ENCODE measurements around the gene NUP62CL.

The NUP62CL gene

GRCh38 chrX:107153005-107153404 lies 53.2 kb downstream of the NUP62CL start:
- no peak for DNase-seq (ENCODE audit: low read depth in 2 of 2)

- no peak for DNase-seq (ENCODE audit: low read depth in 2 of 2)
Measured at GRCh38 chrX:107146670-107147069, 59.6 kb downstream of the NUP62CL start.

DNA sequence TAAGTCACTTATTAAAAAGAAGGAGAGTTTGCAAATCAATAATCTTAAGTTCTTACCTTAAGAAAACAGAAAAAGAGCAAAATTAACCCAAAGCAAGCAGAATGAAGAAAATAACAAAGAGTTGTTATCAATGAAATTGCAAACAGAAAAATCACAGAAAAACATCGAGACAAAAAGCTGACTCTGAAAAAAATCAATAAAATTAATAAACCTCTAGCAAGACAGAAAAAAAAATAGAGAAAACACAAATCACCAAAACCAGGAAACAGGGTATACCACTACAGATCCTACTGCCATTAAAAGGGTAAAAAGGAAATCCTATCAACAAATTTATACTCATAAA lies 70.3 kb downstream of the NUP62CL start:
- no peak for DNase-seq (ENCODE audit: low read depth in 2 of 2)

- peak in 1 of 2 donors; percentile 6 for DNase-seq (ENCODE audit: low read depth in 2 of 2)
Measured at GRCh38 chrX:107135049-107135964, 70.9 kb downstream of the NUP62CL start.

DNA sequence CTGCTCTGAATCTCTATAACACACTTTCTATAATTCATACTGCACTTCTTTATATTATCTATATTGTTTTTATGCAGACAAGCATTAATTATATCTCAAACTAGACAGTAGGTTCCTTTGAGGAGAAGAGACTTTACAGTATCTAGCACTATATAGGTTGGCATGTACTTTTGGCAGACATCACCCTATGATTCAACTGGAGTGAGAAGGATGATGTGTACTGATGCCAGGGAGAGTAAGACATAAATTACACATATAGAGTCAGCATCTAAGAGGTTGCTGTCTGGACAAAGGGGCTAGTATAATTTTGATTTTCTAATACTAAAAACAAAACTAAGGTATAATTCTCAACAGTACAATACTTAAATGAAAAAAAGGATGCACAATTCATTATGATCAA lies 82.5 kb downstream of the NUP62CL start:
- no peak for DNase-seq (ENCODE audit: low read depth in 2 of 2)

DNA sequence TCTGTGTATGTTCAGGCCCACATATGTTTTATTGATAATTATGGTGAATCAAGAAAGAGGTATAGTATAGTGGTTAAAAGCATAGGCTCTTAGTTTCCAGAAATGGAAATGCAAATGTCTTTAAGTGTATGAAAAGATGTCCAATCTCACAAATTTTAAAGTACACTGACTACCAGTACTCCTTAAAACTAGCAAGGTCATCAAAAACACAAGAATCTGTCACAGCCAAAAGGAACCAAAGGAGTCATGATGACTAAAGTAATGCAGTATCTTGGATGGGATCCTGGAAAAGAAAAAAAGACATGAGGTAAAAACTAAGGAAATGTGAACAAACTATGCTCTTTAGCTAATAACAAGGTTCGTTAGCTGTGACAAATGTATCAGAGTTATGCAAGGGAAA lies 87.0 kb downstream of the NUP62CL start:
- no peak for DNase-seq (ENCODE audit: low read depth in 2 of 2)

DNA sequence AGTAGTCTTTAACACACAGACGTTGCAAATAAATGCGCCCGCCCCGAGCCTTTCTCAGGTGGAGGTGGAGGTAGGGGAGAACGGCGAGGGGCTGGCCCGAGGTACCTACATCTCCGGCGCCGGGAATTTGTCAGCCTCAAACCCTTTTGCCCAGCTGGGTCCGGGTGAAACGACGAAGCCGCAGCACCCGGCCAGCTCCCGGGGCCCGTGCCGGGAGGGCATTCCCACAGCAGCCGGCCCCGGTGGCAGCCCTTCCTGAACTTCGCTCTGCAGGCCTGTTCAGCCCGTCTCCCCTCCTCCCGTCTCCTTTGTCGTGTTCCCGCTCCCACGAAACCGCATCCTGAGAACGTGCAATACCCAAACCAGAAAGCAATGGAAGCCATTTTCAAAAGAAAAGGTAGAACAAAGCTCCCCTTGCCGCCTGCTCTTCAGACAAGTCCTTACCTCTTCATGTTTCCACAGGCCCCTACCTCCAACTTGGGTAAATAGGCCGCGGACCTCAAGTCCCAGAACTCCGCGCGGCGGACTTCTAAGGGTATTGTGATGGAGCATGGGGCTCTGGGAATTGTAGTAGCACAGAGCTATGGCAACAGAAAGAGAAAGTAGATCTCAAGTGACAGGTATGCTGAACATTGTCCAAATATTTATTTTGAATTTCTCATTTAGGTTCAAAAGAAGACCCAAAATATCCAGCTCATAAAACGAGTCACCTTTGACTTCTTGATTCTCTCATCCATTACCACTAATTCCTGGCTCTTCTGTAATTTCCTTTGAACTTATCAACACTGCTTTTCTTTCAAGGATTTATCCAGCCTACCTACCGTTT lies 87.7 kb downstream of the NUP62CL start, which contains the start of gene RBM41:
RBM41 (minus strand) TSS at position 501 of the 826 bp plus-strand sequence; CDS start at position 452, 49 bp downstream.
- peak; percentile 45 to 55 for DNase-seq (ENCODE audit: low read depth in 2 of 2)

- DNase-seq (ENCODE audit: low read depth in 2 of 2) = no peak
Measured at GRCh38 chrX:107117993-107118321, 88.3 kb downstream of the NUP62CL start.

DNA sequence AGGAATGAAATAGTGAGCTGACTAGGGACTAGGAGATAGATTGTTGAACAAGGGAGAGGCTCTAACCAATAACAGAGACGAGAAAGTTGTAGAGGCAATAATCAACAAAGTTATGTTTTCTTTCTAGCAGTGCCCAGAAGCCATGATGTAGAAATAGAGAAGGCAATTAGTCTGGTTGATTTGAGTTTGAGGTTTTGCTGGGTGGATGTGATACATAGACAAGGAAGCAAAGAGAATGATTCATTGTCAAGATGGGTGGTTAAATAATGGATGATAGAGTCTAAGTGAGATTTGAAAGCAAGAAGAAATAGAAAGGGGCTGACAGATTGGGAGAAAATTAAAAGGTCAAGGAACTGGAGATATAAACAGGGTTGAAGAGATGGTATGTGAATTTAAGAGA lies 98.8 kb downstream of the NUP62CL start:
- DNase-seq (ENCODE audit: low read depth in 2 of 2) = no peak

DNA sequence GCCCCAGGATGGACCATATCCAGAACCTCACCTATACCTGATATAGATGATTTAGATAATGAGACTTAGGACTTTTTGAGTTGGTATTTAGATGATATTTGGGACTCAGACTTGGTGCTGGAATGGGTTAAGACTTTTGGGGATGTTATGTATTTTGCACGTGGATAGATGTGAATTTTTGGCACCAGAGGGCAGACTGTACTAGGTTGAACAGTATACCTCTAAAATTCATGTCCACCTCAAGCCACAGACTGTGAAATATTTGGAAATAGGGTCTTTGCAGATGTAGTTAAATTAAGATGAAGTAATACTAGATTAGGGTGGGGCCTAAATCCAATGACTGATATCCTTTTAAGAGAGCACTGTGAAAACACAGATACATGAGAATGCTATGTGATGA lies 103.3 kb downstream of the NUP62CL start:
- DNase-seq (ENCODE audit: low read depth in 2 of 2) = no peak

- DNase-seq (ENCODE audit: low read depth in 2 of 2) = no peak
Measured at GRCh38 chrX:107076158-107076557, 130.1 kb downstream of the NUP62CL start.
